Smooth muscle cell (in vitro differentiated cells): ENCODE measurements around the gene ZBTB9. TPM values are rescaled to one million over a fixed set of nuclear protein-coding genes. Genes with fewer than 3 reads are reported as not detected.

Experiments
- DNase-seq: peaks from one replicate; lab custom pipeline; 2025; ENCODE audit not compliant: unreplicated experiment; lab: John Stamatoyannopoulos, UW
- H2AFZ ChIP-seq: fragments of 200-600 bp; sonication (generic); 2 replicates; pipeline ENCODE4 v1.6.0; 2016; ENCODE audit warnings: antibody characterized with exemption, low read depth, mild to moderate bottlenecking
- H3F3A ChIP-seq: fragments of 200-600 bp; sonication (generic); 2 replicates; pipeline ENCODE4 v1.6.0; 2017; ENCODE audit warnings: antibody characterized with exemption, low read depth
- H3K27ac ChIP-seq: fragments of 200-600 bp; sonication (generic); 2 replicates; pipeline ENCODE4 v1.5.1; 2016; ENCODE audit warnings: low read depth, mild to moderate bottlenecking
- H3K27me3 ChIP-seq: fragments of 200-600 bp; sonication (generic); 2 replicates; pipeline ENCODE4 v1.6.1; 2016; ENCODE audit warnings: low read depth, mild to moderate bottlenecking
- H3K36me3 ChIP-seq: fragments of 200-600 bp; sonication (generic); 2 replicates; pipeline ENCODE4 v1.5.1; 2016; ENCODE audit warnings: low read depth
- H3K4me1 ChIP-seq: fragments of 200-600 bp; sonication (generic); 2 replicates; pipeline ENCODE4 v1.5.1; 2016; ENCODE audit warnings: low read depth
- H3K4me2 ChIP-seq: fragments of 200-600 bp; sonication (generic); 2 replicates; pipeline ENCODE4 v1.6.0; 2016; ENCODE audit warnings: mild to moderate bottlenecking
- H3K4me3 ChIP-seq: fragments of 200-600 bp; sonication (generic); 2 replicates; pipeline ENCODE4 v1.5.1; 2016; ENCODE audit warnings: mild to moderate bottlenecking
- H3K79me2 ChIP-seq: fragments of 200-600 bp; sonication (generic); 2 replicates; pipeline ENCODE4 v1.6.0; 2016; ENCODE audit warnings: low read depth, mild to moderate bottlenecking
- H3K9ac ChIP-seq: fragments of 200-600 bp; sonication (generic); 2 replicates; pipeline ENCODE4 v1.6.0; 2016; ENCODE audit warnings: low read depth
- H3K9me3 ChIP-seq: fragments of 200-600 bp; sonication (generic); replicated peaks from 2 replicates; pipeline ENCODE4 v1.5.1; 2016; ENCODE audit warnings: low read depth
- H4K20me1 ChIP-seq: fragments of 200-600 bp; sonication (generic); 2 replicates; pipeline ENCODE4 v1.6.0; 2016; ENCODE audit warnings: low read depth
- CTCF ChIP-seq: fragments of 200-600 bp; sonication (generic); IDR thresholded peaks from 2 replicates; pipeline ENCODE4 v1.5.1; 2017; ENCODE audit warnings: borderline replicate concordance, mild to moderate bottlenecking, antibody characterized with exemption; ENCODE audit not compliant: insufficient read depth, poor library complexity, severe bottlenecking
- whole genome bisulfite sequencing: methylation state at CpG from one replicate; pipeline ENCODE4 v1.1.7; 2016; ENCODE audit warnings: low lambda C conversion rate; 5-methylcytosine and 5-hydroxymethylcytosine counted together
- polyA plus RNA-seq: library from polyadenylated mRNA; unstranded; fragments of >200 nt; fragmentation: Nextera tagmentation; extraction: Ambion mirVana; gene quantifications from 2 replicates; pipeline ENCODE4 v1.2.1, GENCODE V29; 2016
- total RNA-seq: library from RNA; depleted of rRNA; stranded (reverse); fragments of >200 nt; gene quantifications from 2 replicates; pipeline ENCODE4 v1.2.3, GENCODE V29; 2014

ZBTB9 gene
- total and polyA plus RNA-seq, 2 experiments from 2014 or later, result 6.2 to 11.6 TPM

DNA sequence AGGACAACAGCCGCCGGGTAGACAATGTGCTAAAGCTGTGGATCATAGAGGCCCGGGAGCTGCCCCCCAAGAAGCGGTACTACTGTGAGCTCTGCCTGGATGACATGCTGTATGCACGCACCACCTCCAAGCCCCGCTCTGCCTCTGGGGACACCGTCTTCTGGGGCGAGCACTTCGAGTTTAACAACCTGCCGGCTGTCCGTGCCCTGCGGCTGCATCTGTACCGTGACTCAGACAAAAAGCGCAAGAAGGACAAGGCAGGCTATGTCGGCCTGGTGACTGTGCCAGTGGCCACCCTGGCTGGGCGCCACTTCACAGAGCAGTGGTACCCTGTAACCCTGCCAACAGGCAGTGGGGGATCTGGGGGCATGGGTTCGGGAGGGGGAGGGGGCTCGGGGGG lies 16.7 kb upstream of the ZBTB9 start:
- peaks cover 4% of the 10 kb centered on the region for H3K79me2 ChIP-seq
- no peak overlapping the region for H3K27ac ChIP-seq
- DNase-seq, result no peak
- no peak overlapping the region for H3K4me3 ChIP-seq
- H3F3A ChIP-seq, result no peaks in the 10 kb centered on the region
- no peak for TF ChIP-seq CTCF
- H3K9me3 ChIP-seq, result no peaks in the 10 kb centered on the region
- H3K9ac ChIP-seq, result no peak overlapping the region
- 99% methylated on average over 18 of the region's 18 CpGs for WGBS
- no peaks in the 10 kb centered on the region for H3K27me3 ChIP-seq
- H3K4me2 ChIP-seq, result no peak overlapping the region
- H2AFZ ChIP-seq, result no peak overlapping the region
- H3K36me3 ChIP-seq, result peaks cover 5% of the 10 kb centered on the region
- peaks cover 18% of the 10 kb centered on the region for H4K20me1 ChIP-seq
- H3K4me1 ChIP-seq, result peaks cover 8% of the 10 kb centered on the region

GRCh38 chr6:33438978-33439594 lies 15.3 kb upstream of the ZBTB9 start:
- no peak overlapping the region for H3K27ac ChIP-seq
- H3K79me2 ChIP-seq, result peaks cover 4% of the 10 kb centered on the region
- no peaks in the 10 kb centered on the region for H3K9me3 ChIP-seq
- H3F3A ChIP-seq, result no peaks in the 10 kb centered on the region
- peaks cover 7% of the 10 kb centered on the region for H4K20me1 ChIP-seq
- no peak overlapping the region for H3K9ac ChIP-seq
- TF ChIP-seq CTCF, result no peak
- no peak for DNase-seq
- H2AFZ ChIP-seq, result no peak overlapping the region
- H3K36me3 ChIP-seq, result peaks cover 5% of the 10 kb centered on the region
- no peak overlapping the region for H3K4me3 ChIP-seq
- no peaks in the 10 kb centered on the region for H3K27me3 ChIP-seq
- no peak overlapping the region for H3K4me2 ChIP-seq
- H3K4me1 ChIP-seq, result no peaks in the 10 kb centered on the region
- 98% methylated on average over 3 of the region's 3 CpGs for WGBS

- Histone ChIP-seq H4K20me1 (no peaks in the 10 kb centered on the region), H2AFZ (no peak overlapping the region), H3F3A (no peaks in the 10 kb centered on the region), H3K27me3 (no peaks in the 10 kb centered on the region), H3K4me3 (no peak overlapping the region), H3K79me2 (no peaks in the 10 kb centered on the region), H3K4me2 (no peak overlapping the region), H3K9ac (no peak overlapping the region), H3K4me1 (no peaks in the 10 kb centered on the region), H3K9me3 (no peaks in the 10 kb centered on the region), H3K36me3 (peaks cover 5% of the 10 kb centered on the region), H3K27ac (no peak overlapping the region)
- DNase-seq, result no peak
- TF ChIP-seq CTCF, result no peak
- 71% methylated on average over 8 of the region's 9 CpGs for WGBS
Measured at GRCh38 chr6:33439956-33440648, 14.3 kb upstream of the ZBTB9 start.
